Measurements from ENCODE around the gene P2RY10.

Gene P2RY10

GRCh38 chrX:78964598-78964997 is 19.4 kb downstream of the P2RY10 start:
- Histone ChIP-seq H3F3A (ENCODE audit: insufficient read depth) (no peaks in the 10 kb centered on the region), H2AFZ (ENCODE audit: low read depth, low read length, severe bottlenecking) (no peak overlapping the region), H3K4me2 (ENCODE audit: low read depth, low read length, poor library complexity, severe bottlenecking) (no peak overlapping the region), H3K4me3 (ENCODE audit: insufficient read depth, low read length, poor library complexity, severe bottlenecking) (no peak overlapping the region), H3K27me3 (ENCODE audit: low read length) (no peaks in the 10 kb centered on the region), H3K9me3 (ENCODE audit: insufficient read depth, low read length) (no peaks in the 10 kb centered on the region), H3K79me2 (ENCODE audit: insufficient read depth, low read length) (no peaks in the 10 kb centered on the region), H3K9ac (ENCODE audit: low read length) (no peak overlapping the region), H3K9me2 (replicated peaks; ENCODE audit: insufficient read depth, low read length) (no peaks in the 10 kb centered on the region), H3K36me3 (ENCODE audit: low read length) (no peaks in the 10 kb centered on the region), H4K20me1 (ENCODE audit: low read depth, low read length) (no peaks in the 10 kb centered on the region), H3K27ac (ENCODE audit: low read depth, low read length) (no peak overlapping the region)
- TF ChIP-seq CTCF (IDR thresholded peaks at IDR 0.05; ENCODE audit: insufficient read depth, low read length, poor library complexity, severe bottlenecking) (no peak), EZH2phosphoT487 (conservative IDR thresholded peaks at IDR 0.05; ENCODE audit: low read length) (no peak)

GRCh38 chrX:78979789-78980464 is 34.7 kb downstream of the P2RY10 start:
- H3K4me3 ChIP-seq (ENCODE audit: insufficient read depth, low read length, poor library complexity, severe bottlenecking), result no peak overlapping the region
- no peaks in the 10 kb centered on the region for H3K79me2 ChIP-seq (ENCODE audit: insufficient read depth, low read length)
- H3K27me3 ChIP-seq (ENCODE audit: low read length), result no peaks in the 10 kb centered on the region
- H3K9me2 ChIP-seq (replicated peaks; ENCODE audit: insufficient read depth, low read length), result no peaks in the 10 kb centered on the region
- H3K36me3 ChIP-seq (ENCODE audit: low read length), result no peaks in the 10 kb centered on the region
- H3K9ac ChIP-seq (ENCODE audit: low read length), result no peak overlapping the region
- no peak overlapping the region for H2AFZ ChIP-seq (ENCODE audit: low read depth, low read length, severe bottlenecking)
- no peaks in the 10 kb centered on the region for H3K9me3 ChIP-seq (ENCODE audit: insufficient read depth, low read length)
- no peaks in the 10 kb centered on the region for H4K20me1 ChIP-seq (ENCODE audit: low read depth, low read length)
- H3K4me2 ChIP-seq (ENCODE audit: low read depth, low read length, poor library complexity, severe bottlenecking), result no peak overlapping the region
- H3F3A ChIP-seq (ENCODE audit: insufficient read depth), result no peaks in the 10 kb centered on the region
- no peak overlapping the region for H3K27ac ChIP-seq (ENCODE audit: low read depth, low read length)
- TF ChIP-seq CTCF (IDR thresholded peaks at IDR 0.05; ENCODE audit: insufficient read depth, low read length, poor library complexity, severe bottlenecking) (no peak), EZH2phosphoT487 (conservative IDR thresholded peaks at IDR 0.05; ENCODE audit: low read length) (no peak)

GRCh38 chrX:78989349-78989748 is 44.2 kb downstream of the P2RY10 start:
- Histone ChIP-seq H3F3A (ENCODE audit: insufficient read depth) (no peaks in the 10 kb centered on the region), H3K9me3 (ENCODE audit: insufficient read depth, low read length) (no peaks in the 10 kb centered on the region), H3K4me2 (ENCODE audit: low read depth, low read length, poor library complexity, severe bottlenecking) (no peak overlapping the region)

More at GRCh38 chrX:78989349-78989748, 44.2 kb downstream of the P2RY10 start:
- Histone ChIP-seq H2AFZ (ENCODE audit: low read depth, low read length, severe bottlenecking) (no peak overlapping the region), H3K27ac (ENCODE audit: low read depth, low read length) (no peak overlapping the region), H3K4me3 (ENCODE audit: insufficient read depth, low read length, poor library complexity, severe bottlenecking) (no peak overlapping the region), H3K36me3 (ENCODE audit: low read length) (no peaks in the 10 kb centered on the region), H3K9ac (ENCODE audit: low read length) (no peak overlapping the region), H4K20me1 (ENCODE audit: low read depth, low read length) (no peaks in the 10 kb centered on the region), H3K27me3 (ENCODE audit: low read length) (no peaks in the 10 kb centered on the region), H3K9me2 (replicated peaks; ENCODE audit: insufficient read depth, low read length) (no peaks in the 10 kb centered on the region), H3K79me2 (ENCODE audit: insufficient read depth, low read length) (no peaks in the 10 kb centered on the region)
- TF ChIP-seq CTCF (IDR thresholded peaks at IDR 0.05; ENCODE audit: insufficient read depth, low read length, poor library complexity, severe bottlenecking) (no peak), EZH2phosphoT487 (conservative IDR thresholded peaks at IDR 0.05; ENCODE audit: low read length) (no peak)
